Peyer's patch (tissue), 4 donors: ENCODE results near the gene TEAD3. TPM values are rescaled to one million over a fixed set of nuclear protein-coding genes. Genes with fewer than 3 reads are reported as not detected.

Source experiments
- DNase-seq, 3 donors: peaks; one replicate each; pipeline ENCODE4 v3.0.0-alpha.2; 2017 to 2019
- H3K27ac ChIP-seq, 4 donors: fragments of 200-600 bp; sonication (generic); one replicate each; pipeline ENCODE4 v1.5.1; 2016 to 2019
- H3K27me3 ChIP-seq, 2 donors: fragments of 200-600 bp; sonication (generic); one replicate each; pipeline ENCODE4 v1.5.1; 2019
- H3K36me3 ChIP-seq, 3 donors: fragments of 200-600 bp; sonication (generic); one replicate each; pipeline ENCODE4 v1.5.1; 2016 to 2019
- H3K4me1 ChIP-seq, 4 donors: fragments of 200-600 bp; sonication (generic); one replicate each; pipeline ENCODE4 v1.5.1; 2016 to 2019
- H3K4me3 ChIP-seq, 4 donors: fragments of 200-600 bp; sonication (generic); 1 replicate in 3 of 4; 2 replicates in 1 of 4; pipeline ENCODE4 v1.5.1; 2016 to 2019; ENCODE audit warnings: mild to moderate bottlenecking in 1 of 4
- H3K9me3 ChIP-seq, 4 donors: fragments of 200-600 bp; sonication (generic); one replicate each; pipeline ENCODE4 v1.5.1; 2016 to 2019; ENCODE audit warnings: mild to moderate bottlenecking in 1 of 4
- CTCF ChIP-seq, 6 experiments: fragments of 450-650 bp in 4 of 6; fragments of 200-600 bp in 2 of 6; sonication (generic) in 1 of 6; IDR thresholded peaks; one replicate each; pipeline ENCODE4 v1.5.1; 2017 to 2019; ENCODE audit warnings: antibody characterized with exemption in 6 of 6, mild to moderate bottlenecking in 3 of 6, moderate library complexity in 1 of 6
- POLR2A ChIP-seq, 2 donors: fragments of 450-650 bp; IDR thresholded peaks; one replicate each; pipeline ENCODE4 v1.5.1; 2017; ENCODE audit warnings: antibody characterized with exemption in 2 of 2, mild to moderate bottlenecking in 2 of 2, moderate library complexity in 2 of 2
- total RNA-seq, 4 donors: library from RNA; depleted of rRNA; stranded (reverse); fragments of >200 nt; gene quantifications; one replicate each; pipeline ENCODE4 v1.1.0, GENCODE V29; 2016

The TEAD3 gene
- total RNA-seq, 4 donors from 2014 or later = 10.7 to 32.9 (median 27.4) TPM

GRCh38 chr6:35501784-35502183, 4.9 kb upstream of the TEAD3 start:
- TF ChIP-seq CTCF (IDR thresholded peaks at IDR 0.05) (no peak), POLR2A (IDR thresholded peaks at IDR 0.05) (no peak)
- Histone ChIP-seq H3K4me1 (peaks cover 0 to 11% (median 3%) of the 10 kb centered on the region in 4 donors), H3K27me3 (no peaks in the 10 kb centered on the region), H3K4me3 (no peak overlapping the region), H3K27ac (no peak overlapping the region), H3K9me3 (no peaks in the 10 kb centered on the region), H3K36me3 (no peaks in the 10 kb centered on the region)
- no peak for DNase-seq

- no peak overlapping the region for H3K27ac ChIP-seq
- no peaks in the 10 kb centered on the region for H3K36me3 ChIP-seq
- H3K9me3 ChIP-seq = no peaks in the 10 kb centered on the region
- TF ChIP-seq CTCF (IDR thresholded peaks at IDR 0.05) (no peak), POLR2A (IDR thresholded peaks at IDR 0.05) (no peak)
- H3K4me1 ChIP-seq = peaks cover 0 to 12% (median 6%) of the 10 kb centered on the region in 4 donors
- no peak overlapping the region for H3K4me3 ChIP-seq
- DNase-seq = no peak
- H3K27me3 ChIP-seq = no peaks in the 10 kb centered on the region
These were observed 3.9 kb upstream of the TEAD3 start for GRCh38 chr6:35500782-35501181.

GRCh38 chr6:35499372-35499771, 2.5 kb upstream of the TEAD3 start:
- no peak for TF ChIP-seq POLR2A (IDR thresholded peaks at IDR 0.05)
- no peak for TF ChIP-seq CTCF (IDR thresholded peaks at IDR 0.05)
- H3K27ac ChIP-seq = no peak overlapping the region
- no peaks in the 10 kb centered on the region for H3K27me3 ChIP-seq
- DNase-seq = no peak
- H3K4me1 ChIP-seq = peaks cover 0 to 24% (median 6%) of the 10 kb centered on the region in 4 donors
- H3K9me3 ChIP-seq = no peaks in the 10 kb centered on the region
- H3K4me3 ChIP-seq = no peak overlapping the region
- no peaks in the 10 kb centered on the region for H3K36me3 ChIP-seq

DNA sequence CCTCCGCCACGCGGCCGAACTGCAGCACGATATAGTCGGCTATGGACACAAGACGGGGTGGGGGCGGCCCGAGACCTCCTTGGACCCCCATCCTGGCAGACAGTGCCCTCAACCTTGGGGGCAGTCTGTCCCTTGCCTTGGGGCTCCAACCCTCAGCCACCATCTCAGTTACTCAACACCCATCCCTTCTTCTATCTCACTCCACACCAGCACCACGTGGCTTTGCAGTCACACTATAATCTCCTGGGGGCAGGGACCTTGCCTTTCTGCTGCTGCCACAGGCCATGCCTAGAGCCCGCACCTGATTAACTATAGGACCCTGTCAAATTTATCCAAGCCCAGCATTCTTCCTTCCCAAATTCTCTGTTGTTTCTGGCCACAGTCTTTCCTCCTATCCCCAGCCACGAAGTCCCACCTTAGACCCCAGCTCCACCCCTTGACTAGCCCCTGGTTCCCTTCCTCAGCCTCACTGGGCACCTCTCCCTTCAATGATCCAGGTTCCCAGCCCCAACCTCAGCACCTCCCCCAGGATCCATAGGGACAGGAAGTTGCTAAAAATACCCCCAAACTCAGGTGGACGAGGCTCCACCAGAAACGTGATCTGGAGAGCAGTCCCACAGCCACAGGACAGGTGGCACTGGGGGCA, 1.7 kb upstream of the TEAD3 start:
- peak overlapping the region; percentile 81 to 99 (median 91) for H3K4me3 ChIP-seq
- peak overlapping the region in 3 of 4 donors; percentile 80 to 99 (median 98) for H3K27ac ChIP-seq
- TF ChIP-seq POLR2A (IDR thresholded peaks at IDR 0.05) (no peak), CTCF (IDR thresholded peaks at IDR 0.05) (no peak)
- peaks cover 0 to 29% (median 8%) of the 10 kb centered on the region in 4 donors for H3K4me1 ChIP-seq
- H3K9me3 ChIP-seq = no peaks in the 10 kb centered on the region
- H3K36me3 ChIP-seq = no peaks in the 10 kb centered on the region
- H3K27me3 ChIP-seq = no peaks in the 10 kb centered on the region
- peak in 1 of 3 donors; percentile 40 for DNase-seq

- H3K27ac ChIP-seq = peak overlapping the region; percentile 80 to 99 (median 98)
- no peaks in the 10 kb centered on the region for H3K27me3 ChIP-seq
- H3K4me3 ChIP-seq = peak overlapping the region; percentile 81 to 99 (median 91)
- no peaks in the 10 kb centered on the region for H3K36me3 ChIP-seq
- no peaks in the 10 kb centered on the region for H3K9me3 ChIP-seq
- DNase-seq = peak; percentile 33 to 77 (median 72)
- TF ChIP-seq CTCF (IDR thresholded peaks at IDR 0.05) = peak in 1 of 6 experiments; percentile 13
- no peak for TF ChIP-seq POLR2A (IDR thresholded peaks at IDR 0.05)
- H3K4me1 ChIP-seq = peaks cover 0 to 34% (median 8%) of the 10 kb centered on the region in 4 donors
These were observed 917 bp upstream of the TEAD3 start for GRCh38 chr6:35497571-35498421.
